K562 (cell line): ENCODE results near the gene PHF1.

ENCODE experiments used
- ATF3 ChIP-seq, 2 experiments: fragments of 450-650 bp in 1 of 2; sonication (generic) in 1 of 2; formaldehyde crosslinking in 1 of 2; IDR thresholded peaks in 1 of 2; conservative IDR thresholded peaks in 1 of 2; 2 replicates each; pipeline versions ENCODE4 v1.6.1 to v1.8.1; 2016 to 2023; ENCODE audit warnings: mild to moderate bottlenecking in 2 of 2, moderate library complexity in 2 of 2, inconsistent platforms in 1 of 2, missing genetic modification reagents in 1 of 2
- CEBPB ChIP-seq: fragments of 450-650 bp; IDR thresholded peaks from 2 replicates; pipeline ENCODE4 v1.6.1; 2016; ENCODE audit warnings: missing genetic modification characterization, missing compliant biosample characterization
- CTCF ChIP-seq, 3 experiments: IDR thresholded peaks in 2 of 3; conservative IDR thresholded peaks in 1 of 3; 2 replicates each; pipeline ENCODE4 v1.5.1; 2011 to 2012; ENCODE audit warnings: low read length in 3 of 3, mild to moderate bottlenecking in 3 of 3, control low read depth in 2 of 3, improper control_type of control experiment in 1 of 3, inconsistent platforms in 1 of 3, low read depth in 1 of 3, mixed read lengths in 1 of 3, moderate library complexity in 1 of 3; ENCODE audit not compliant: insufficient read depth in 2 of 3
- EP300 ChIP-seq: IDR thresholded peaks from 2 replicates; pipeline ENCODE4 v1.6.1; 2012; ENCODE audit warnings: low read length, improper control_type of control experiment
- EZH2 ChIP-seq: IDR thresholded peaks from 2 replicates; pipeline ENCODE4 v1.6.1; 2012; ENCODE audit warnings: low read depth, mild to moderate bottlenecking, inconsistent platforms, low read length, borderline replicate concordance
- GABPB1 ChIP-seq: sonication (generic); formaldehyde crosslinking; IDR thresholded peaks from 2 replicates; pipeline ENCODE4 v1.8.0; 2022; ENCODE audit warnings: mild to moderate bottlenecking, missing genetic modification reagents
- MITF ChIP-seq: IDR thresholded peaks from 2 replicates; pipeline ENCODE4 v1.6.1; 2014; ENCODE audit warnings: antibody characterized with exemption
- MLX ChIP-seq, 2 experiments: fragments of 450-650 bp in 1 of 2; sonication (generic) in 1 of 2; formaldehyde crosslinking; conservative IDR thresholded peaks; 2 replicates each; pipeline versions ENCODE4 v1.4.0 to v1.8.1; 2020 to 2022; ENCODE audit warnings: mild to moderate bottlenecking in 1 of 2, missing genetic modification reagents in 1 of 2
- NFRKB ChIP-seq: fragments of 450-650 bp; IDR thresholded peaks from 2 replicates; pipeline ENCODE4 v1.6.1; 2016; ENCODE audit warnings: low read depth
- PHF20 ChIP-seq: fragments of 450-650 bp; IDR thresholded peaks from 2 replicates; pipeline ENCODE4 v1.6.1; 2018; ENCODE audit not compliant: partially characterized antibody
- SP2 ChIP-seq: IDR thresholded peaks from 2 replicates; pipeline ENCODE4 v1.6.1; 2011; ENCODE audit warnings: mild to moderate bottlenecking, low read depth, low read length, moderate library complexity; ENCODE audit not compliant: poor library complexity, severe bottlenecking; ENCODE audit errors: extremely low read depth
- TCFL5 ChIP-seq: fragments of 250-450 bp; sonication (Bioruptor Pico); conservative IDR thresholded peaks from 2 replicates; pipeline ENCODE4 v1.6.1; 2021; ENCODE audit warnings: mild to moderate bottlenecking, moderate library complexity, matching md5 sums
- ZNF184 ChIP-seq: sonication (generic); formaldehyde crosslinking; IDR thresholded peaks from 2 replicates; pipeline ENCODE4 v1.5.0; 2020; ENCODE audit warnings: missing genetic modification reagents
- TF ChIP-seq, protein P1 (sequence below): fragments of 150-350 bp; conservative IDR thresholded peaks from 2 replicates; pipeline ENCODE4 v1.6.1; 2014; ENCODE audit warnings: low read length

DNA sequence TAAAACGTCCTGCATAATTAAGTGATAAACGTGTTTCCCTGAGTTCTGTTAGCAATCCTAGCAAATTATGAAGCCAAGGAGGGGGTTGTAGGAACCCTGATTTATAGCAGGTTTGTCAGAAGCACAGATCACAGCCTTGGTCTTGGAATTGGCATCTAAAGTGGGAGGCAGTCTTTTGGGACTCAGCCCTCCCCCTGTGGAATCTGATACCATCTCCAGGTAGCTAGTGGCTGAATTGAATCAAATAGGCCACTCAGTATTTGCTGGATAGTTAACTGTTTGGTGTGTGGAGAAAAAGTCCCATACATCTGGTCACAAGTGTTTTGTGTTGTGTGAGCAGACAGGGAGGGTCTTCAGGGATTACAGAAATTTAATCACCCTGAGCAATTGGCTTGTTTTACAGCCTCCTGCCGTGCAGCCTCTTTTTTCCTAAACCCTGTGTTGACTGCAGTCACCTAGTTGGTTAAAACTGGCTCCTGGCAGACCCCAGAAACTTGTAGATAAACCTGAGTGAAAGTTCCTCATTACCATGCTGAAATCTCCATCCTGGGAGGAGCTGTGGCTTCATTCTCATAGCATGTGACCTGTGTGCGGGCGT, 38.2 kb upstream of the PHF1 start:
- TF ChIP-seq GABPB1 (CRISPR knock-in tag) (no peak), SP2 (no peak), CTCF (IDR thresholded peaks at IDR 0.05 in 2 of 3, conservative IDR thresholded peaks at IDR 0.05 in 1 of 3; ENCODE audit: insufficient read depth in 2 of 3, low read depth in 1 of 3, low read length in 3 of 3) (no peak), TCFL5 (CRISPR knock-in tag) (no peak), EZH2 (no peak), PHF20 (no peak), MITF (no peak), MLX (CRISPR knock-in tag; conservative IDR thresholded peaks at IDR 0.05) (no peak), EP300 (no peak), ZNF184 (CRISPR knock-in tag) (no peak), ATF3 (IDR thresholded peaks at IDR 0.05) (no peak), ATF3 (CRISPR knock-in tag; conservative IDR thresholded peaks at IDR 0.05) (no peak), CEBPB (tag) (no peak), NFRKB (no peak)
- TF ChIP-seq, protein P1, sequence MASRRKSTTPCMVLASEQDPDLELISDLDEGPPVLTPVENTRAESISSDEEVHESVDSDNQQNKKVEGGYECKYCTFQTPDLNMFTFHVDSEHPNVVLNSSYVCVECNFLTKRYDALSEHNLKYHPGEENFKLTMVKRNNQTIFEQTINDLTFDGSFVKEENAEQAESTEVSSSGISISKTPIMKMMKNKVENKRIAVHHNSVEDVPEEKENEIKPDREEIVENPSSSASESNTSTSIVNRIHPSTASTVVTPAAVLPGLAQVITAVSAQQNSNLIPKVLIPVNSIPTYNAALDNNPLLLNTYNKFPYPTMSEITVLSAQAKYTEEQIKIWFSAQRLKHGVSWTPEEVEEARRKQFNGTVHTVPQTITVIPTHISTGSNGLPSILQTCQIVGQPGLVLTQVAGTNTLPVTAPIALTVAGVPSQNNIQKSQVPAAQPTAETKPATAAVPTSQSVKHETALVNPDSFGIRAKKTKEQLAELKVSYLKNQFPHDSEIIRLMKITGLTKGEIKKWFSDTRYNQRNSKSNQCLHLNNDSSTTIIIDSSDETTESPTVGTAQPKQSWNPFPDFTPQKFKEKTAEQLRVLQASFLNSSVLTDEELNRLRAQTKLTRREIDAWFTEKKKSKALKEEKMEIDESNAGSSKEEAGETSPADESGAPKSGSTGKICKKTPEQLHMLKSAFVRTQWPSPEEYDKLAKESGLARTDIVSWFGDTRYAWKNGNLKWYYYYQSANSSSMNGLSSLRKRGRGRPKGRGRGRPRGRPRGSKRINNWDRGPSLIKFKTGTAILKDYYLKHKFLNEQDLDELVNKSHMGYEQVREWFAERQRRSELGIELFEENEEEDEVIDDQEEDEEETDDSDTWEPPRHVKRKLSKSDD: no peak
